Iris pigment epithelial cell (primary cell): ENCODE measurements around the gene CCNJL.

Source experiments
- DNase-seq: peaks from one replicate; pipeline ENCODE4 v3.0.0-alpha.2; 2011; ENCODE audit warnings: low read depth

The CCNJL gene

DNA sequence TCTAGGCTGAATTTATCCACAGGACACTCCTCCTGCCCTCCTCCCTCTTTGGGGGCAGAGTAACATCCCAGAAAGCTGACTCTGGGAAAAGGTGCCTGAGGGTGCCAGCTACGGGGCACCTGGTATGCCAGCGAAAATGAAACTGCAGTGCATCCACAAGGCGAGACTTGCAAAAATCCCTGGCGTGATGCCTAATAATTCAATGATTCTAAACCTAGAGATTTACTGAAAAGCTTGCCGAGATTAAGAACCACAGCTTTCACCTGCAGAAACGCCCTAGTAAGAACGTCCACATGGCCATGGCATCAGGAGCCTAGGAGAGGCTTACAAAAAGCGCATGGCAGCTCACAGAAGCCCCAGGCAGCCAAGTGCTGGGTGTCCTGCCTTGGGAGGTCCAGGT is 20.9 kb downstream of the CCNJL start:
- no peak for DNase-seq

GRCh38 chr5:160290751-160291150 is 21.6 kb downstream of the CCNJL start:
- no peak for DNase-seq

GRCh38 chr5:160289721-160290120 is 22.6 kb downstream of the CCNJL start:
- DNase-seq = no peak

DNA sequence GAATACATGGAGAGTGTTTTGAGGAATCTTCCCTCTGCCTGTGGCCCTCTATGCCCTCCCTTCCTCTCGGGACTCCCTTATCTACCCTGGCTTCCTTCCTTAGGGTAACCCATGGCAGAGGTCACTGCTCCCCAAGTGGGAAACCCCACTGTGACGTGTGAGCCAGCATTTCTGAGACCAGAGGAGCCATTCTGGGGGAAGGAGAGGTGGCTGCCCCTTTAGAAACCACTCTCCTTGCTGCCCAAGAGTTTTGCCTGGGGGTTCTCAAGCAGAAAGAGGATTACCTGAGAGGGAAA is 23.1 kb downstream of the CCNJL start:
- no peak for DNase-seq

DNA sequence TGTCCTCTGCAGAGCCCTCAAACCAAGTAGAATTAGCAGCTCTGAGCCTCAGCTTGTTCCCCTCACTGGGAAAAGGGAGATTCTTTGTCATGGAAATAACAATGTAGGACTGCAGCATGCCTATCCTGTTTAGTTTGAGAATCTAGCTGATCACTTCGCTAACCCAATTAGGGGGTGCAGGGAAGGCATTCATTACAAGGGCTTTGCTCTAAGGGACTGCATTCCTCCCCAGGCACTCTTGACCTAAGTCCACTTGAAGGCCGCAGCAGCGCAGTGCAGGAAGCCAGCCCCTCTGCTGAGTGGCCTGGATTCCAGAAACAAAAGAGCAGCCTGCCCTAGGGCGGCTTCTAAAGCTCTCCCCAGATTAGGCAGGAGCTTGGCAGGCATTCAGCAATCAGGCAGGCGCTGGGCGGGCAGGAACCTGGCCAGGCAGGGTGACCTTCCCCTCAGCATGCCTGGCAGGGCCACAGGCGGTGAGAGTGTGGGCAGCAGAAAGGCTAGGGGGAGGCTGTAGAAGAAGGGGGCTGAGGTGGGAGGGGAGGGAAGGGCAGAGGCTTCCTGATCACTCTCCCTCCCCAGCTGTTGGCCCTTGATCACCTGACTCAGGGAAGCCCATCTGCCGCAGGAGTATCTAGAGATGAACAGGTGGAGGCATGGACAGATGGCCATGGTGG is 24.8 kb downstream of the CCNJL start:
- peak; percentile 48 for DNase-seq

DNA sequence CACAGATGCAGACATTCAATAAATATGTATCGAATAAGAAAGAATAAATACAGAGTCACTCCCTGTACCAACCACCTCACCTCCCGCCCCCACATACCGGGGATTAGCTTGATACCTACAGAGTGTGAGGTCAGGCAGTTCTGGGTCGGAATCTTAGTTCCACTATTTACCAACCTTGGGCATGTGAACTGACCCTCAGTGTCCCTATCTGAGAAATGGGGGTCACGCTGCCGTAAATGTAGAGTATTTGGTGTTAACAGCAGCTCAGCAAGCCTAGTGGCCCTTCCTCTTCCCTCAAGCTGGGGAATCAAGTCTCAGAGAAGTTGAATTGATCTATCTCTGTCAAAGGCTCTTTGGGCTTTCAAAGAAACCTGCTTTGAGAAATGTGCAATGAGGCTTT is 25.4 kb downstream of the CCNJL start:
- DNase-seq = no peak

- DNase-seq = no peak
Observed at GRCh38 chr5:160285316-160285715, 27.0 kb downstream of the CCNJL start.

DNA sequence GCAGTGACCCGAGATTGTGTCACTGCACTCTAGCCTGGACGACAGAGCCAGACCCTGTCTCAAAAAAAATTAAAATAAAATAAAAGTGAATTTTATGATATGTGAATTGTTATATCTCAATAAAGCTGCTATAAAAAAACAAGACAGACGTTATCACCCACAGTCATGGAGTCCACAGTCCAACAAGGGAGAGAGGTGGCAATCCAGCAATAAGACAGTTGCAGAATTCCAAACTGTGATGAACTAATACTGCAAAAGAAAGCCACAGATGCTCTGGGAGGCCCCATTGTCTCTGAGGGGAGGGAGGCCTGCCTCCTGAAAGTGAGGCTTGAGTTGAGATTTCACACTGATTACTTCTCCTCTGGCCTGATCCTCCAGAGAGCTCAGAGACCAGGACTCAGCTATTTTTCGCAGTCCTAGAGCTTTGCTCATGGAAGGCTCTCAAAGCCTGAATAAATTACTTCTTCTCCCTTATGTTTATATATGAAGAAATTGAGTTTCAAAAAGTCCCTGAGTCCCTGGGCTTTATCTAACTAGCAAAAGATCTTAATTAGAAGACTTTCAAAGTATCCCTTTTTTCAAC is 28.0 kb downstream of the CCNJL start:
- DNase-seq = no peak

DNA sequence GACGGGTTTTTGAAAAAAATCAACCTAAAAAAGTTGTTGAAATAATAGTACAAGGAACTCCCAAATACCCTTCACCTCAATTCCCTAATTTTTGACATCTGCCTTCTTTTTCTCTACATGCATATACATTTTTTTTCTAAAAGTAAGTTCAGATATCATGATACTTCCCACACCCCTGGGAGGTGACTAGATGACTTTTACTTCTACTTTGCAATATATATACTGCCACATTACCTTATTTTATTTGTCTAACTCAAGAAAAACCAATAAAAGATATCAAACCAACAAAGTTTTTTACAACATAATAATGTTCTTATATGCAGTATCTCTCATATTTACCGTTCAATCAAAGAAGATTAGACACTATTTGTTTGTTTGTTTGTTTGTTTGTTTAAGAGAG is 31.1 kb downstream of the CCNJL start:
- no peak for DNase-seq

DNA sequence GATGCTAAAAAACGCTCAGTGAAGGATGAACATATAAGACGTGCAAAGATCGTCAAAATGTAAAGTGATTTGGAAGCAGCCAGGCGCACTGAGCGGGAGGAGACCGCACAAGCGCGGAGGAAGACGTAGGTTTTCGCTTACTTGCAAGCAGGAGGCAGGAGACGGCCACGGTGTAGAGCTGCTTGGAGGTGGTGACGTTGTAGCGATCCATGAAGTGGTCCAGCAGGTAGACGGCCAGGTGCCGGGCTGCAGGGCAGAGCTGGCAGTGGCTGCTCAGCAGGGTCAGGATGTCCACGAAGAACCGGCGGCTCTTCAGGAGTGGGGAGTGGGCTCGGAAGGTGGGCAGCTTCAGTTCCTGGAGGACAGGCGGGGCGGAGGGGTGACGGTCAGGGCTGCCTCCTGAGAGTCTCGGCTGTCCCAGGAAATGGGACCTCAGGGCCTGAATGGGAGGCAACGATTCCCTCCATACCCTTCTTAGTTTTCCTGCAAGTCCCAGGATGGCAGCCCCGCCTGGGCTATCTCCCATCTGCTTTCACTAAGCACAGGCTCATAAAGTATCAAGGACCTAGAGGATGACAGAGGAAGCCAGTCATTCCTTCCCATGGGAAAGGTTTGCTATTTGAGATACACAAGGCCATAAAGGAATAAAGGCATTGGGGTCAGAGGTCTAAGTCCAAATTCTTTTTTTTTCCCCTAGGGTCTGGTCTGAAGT is 31.8 kb downstream of the CCNJL start:
- DNase-seq = no peak

GRCh38 chr5:160278343-160278742 is 34.0 kb downstream of the CCNJL start:
- DNase-seq = no peak

DNA sequence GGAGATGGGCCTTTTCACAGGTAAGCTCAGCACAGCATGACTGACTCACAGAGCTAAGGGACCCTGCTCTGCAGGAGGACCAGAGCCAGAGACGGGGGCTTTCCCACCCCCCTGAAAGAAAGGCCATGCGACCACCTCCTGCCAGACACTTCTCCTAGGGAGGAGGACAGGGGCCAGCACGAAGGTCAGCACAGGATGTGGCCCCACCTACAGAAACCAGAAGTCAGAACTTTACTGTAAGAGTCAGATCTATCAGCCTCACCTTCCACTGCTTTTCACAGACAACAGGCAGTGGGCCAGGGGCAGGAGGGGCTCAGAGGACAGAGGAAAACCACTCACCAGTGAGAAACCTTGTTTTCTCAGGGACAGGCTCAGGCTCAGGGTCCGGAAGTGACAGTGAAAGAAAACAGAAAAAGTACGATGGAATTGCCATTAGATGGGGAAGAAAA is 37.9 kb downstream of the CCNJL start:
- DNase-seq = no peak

DNA sequence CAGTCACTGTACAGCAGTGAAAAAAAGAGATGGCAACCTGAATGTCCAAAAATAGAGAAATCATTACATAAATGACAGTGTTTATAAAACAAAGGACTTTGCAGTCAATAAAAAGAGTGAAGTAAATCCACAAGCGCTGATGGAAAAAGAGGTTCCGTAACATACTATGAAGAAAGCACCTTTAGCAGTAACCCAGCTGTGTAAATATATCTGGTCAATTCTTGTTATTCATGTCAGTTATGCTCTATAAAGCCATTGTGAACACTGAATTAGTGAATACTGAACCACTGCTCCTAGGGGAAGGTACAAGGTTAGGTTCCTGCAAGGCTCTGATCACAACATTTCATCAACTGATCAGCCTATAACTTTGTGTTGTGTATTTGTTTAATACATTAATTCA is 39.5 kb downstream of the CCNJL start:
- DNase-seq = no peak

DNA sequence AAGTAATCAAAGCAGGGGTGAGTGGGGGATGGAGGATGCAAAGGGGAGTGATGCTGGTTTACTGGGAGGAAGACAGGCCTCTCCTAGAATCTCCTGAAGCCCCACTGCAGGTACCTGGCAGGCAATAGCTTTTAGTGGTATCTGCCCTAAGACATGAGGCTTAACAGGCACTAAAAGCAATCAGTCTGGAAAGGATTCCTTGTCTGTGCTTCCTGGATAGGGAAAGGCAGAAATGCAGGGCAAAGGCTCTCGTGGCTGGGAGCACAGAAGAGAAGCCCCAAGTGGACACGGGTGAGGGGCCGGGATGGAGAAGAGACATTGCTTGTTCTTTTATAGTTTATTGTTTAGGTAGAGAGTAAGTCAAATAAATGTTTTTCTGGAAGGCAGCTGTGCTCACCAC is 40.1 kb downstream of the CCNJL start:
- no peak for DNase-seq

GRCh38 chr5:160271836-160272235 is 40.5 kb downstream of the CCNJL start:
- DNase-seq = no peak

- DNase-seq = peak; percentile 41
Observed at GRCh38 chr5:160271396-160271795, 41.0 kb downstream of the CCNJL start.

- DNase-seq = no peak
Observed at GRCh38 chr5:160270704-160271103, 41.7 kb downstream of the CCNJL start.

GRCh38 chr5:160269017-160269416 is 43.3 kb downstream of the CCNJL start:
- DNase-seq = peak; percentile 85

GRCh38 chr5:160268121-160268520 is 44.2 kb downstream of the CCNJL start:
- DNase-seq = no peak

GRCh38 chr5:160266752-160267345 is 45.5 kb downstream of the CCNJL start:
- DNase-seq = no peak

DNA sequence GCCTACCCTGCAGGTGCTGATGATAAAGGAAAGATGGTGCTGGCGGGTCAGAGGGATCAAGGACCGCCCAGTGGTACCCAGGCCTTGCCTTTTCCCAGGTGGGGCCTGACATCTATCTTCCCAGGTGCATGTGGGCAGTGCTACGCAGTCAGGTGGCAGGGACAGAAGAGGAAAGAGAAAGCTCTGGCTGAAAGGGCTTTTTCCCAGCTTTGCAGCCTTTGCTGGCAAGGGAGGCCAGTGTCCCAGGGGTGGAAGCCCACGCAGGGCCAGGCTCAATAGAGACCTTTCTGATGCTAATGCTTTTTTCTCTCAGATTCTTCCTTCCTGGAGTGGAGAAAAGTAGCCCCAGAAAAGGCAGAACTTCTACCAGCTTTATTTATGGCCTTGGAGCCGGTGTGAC is 46.3 kb downstream of the CCNJL start:
- no peak for DNase-seq

GRCh38 chr5:160263326-160263855 is 49.0 kb downstream of the CCNJL start:
- DNase-seq = no peak
